HCT116 (cell line): ENCODE measurements around the gene MRFAP1L1. TPM values are rescaled to one million over a fixed set of nuclear protein-coding genes. Genes with fewer than 3 reads are reported as not detected.

ENCODE experiments used
- ATAC-seq: fragments of 200-7000 bp; cut with Tn5 transposase; 2 replicates; pipeline ENCODE4 v1.9.1; 2020; ENCODE audit warnings: mild to moderate bottlenecking, moderate library complexity
- BruUV-seq: library from RNA; stranded (reverse); fragments of 400-500 nt; replicated peaks from 2 replicates; lab custom pipeline; 2021; lab: Mats Ljungman, UMichigan
- CTCF ChIA-PET: fragments of 300-600 bp; sonication (Branson Sonifier 250); formaldehyde crosslinking; loops from one replicate; lab custom pipeline; 2021; ENCODE audit warnings: antibody characterized with exemption; lab: Charles Lee
- POLR2A ChIA-PET: fragments of 300-600, 350-600 bp; sonication (Branson Sonifier 250); formaldehyde crosslinking; loops from one replicate; lab custom pipeline; 2021; ENCODE audit warnings: antibody characterized with exemption; lab: Charles Lee
- RAD21 ChIA-PET, 2 experiments: fragments of 300-600 bp; sonication (Branson Sonifier 250); formaldehyde crosslinking; loops; one replicate each; lab custom pipeline; 2023; ENCODE audit warnings: low total read pairs in 2 of 2; ENCODE audit not compliant: uncharacterized antibody in 2 of 2, unreplicated experiment in 2 of 2, low non-redundant PET in 1 of 2; lab: Charles Lee
- DNase-seq: peaks from one replicate; pipeline ENCODE4 v3.0.0-alpha.2; 2010; ENCODE audit warnings: low read depth, low spot score
- H2AFZ ChIP-seq: fragments of 200-600 bp; shearing (Covaris generic), sonication (generic); 2 replicates; pipeline ENCODE4 v1.6.1; 2017; ENCODE audit warnings: low read depth, mixed run types, mixed read lengths, antibody characterized with exemption, low read length; ENCODE audit not compliant: poor library complexity, severe bottlenecking
- H3K27ac ChIP-seq: 2 replicates; pipeline ENCODE4 v1.5.1; 2012; ENCODE audit warnings: low read depth, low read length
- H3K27me3 ChIP-seq: fragments of 200-600 bp; sonication (generic); 2 replicates; pipeline ENCODE4 v1.6.1; 2016; ENCODE audit warnings: mixed run types, low read length, mixed read lengths; ENCODE audit not compliant: insufficient read depth
- H3K36me3 ChIP-seq, 2 experiments: fragments of 200-500 bp in 1 of 2; fragments of 200-600 bp in 1 of 2; sonication (Bioruptor generic) in 1 of 2; sonication (generic) in 1 of 2; 2 replicates each; pipeline versions ENCODE4 v1.5.1 to v1.6.1; 2014 to 2016; ENCODE audit warnings: low read length in 2 of 2, inconsistent platforms in 1 of 2, mixed read lengths in 1 of 2, mixed run types in 1 of 2; ENCODE audit not compliant: insufficient read depth in 2 of 2, control insufficient read depth in 1 of 2
- H3K4me1 ChIP-seq, 2 experiments: fragments of 200-600 bp in 1 of 2; sonication (generic) in 1 of 2; 2 replicates each; pipeline versions ENCODE4 v1.5.1 to v1.6.1; 2012 to 2017; ENCODE audit warnings: low read length in 2 of 2, inconsistent platforms in 1 of 2, mild to moderate bottlenecking in 1 of 2, mixed read lengths in 1 of 2, mixed run types in 1 of 2, moderate library complexity in 1 of 2; ENCODE audit not compliant: insufficient read depth in 2 of 2, control insufficient read depth in 1 of 2
- H3K4me2 ChIP-seq: fragments of 200-600 bp; sonication (generic); 2 replicates; pipeline ENCODE4 v1.6.1; 2017; ENCODE audit warnings: mixed run types, low read length, mixed read lengths
- H3K4me3 ChIP-seq, 2 experiments: fragments of 200-600 bp in 1 of 2; sonication (generic) in 1 of 2; replicated peaks in 1 of 2; 2 replicates each; pipeline ENCODE4 v1.5.1; 2011 to 2016; ENCODE audit warnings: low read length in 2 of 2, control low read depth in 1 of 2, low read depth in 1 of 2, mild to moderate bottlenecking in 1 of 2, mixed read lengths in 1 of 2, mixed run types in 1 of 2
- H3K79me2 ChIP-seq: fragments of 200-600 bp; sonication (generic); 2 replicates; pipeline ENCODE4 v1.6.1; 2017; ENCODE audit warnings: mild to moderate bottlenecking, mixed run types, low read length, moderate library complexity, mixed read lengths; ENCODE audit not compliant: insufficient read depth
- H3K9ac ChIP-seq: fragments of 200-600 bp; sonication (generic); 2 replicates; pipeline ENCODE4 v1.6.1; 2016; ENCODE audit warnings: low read length, mixed read lengths
- H3K9me2 ChIP-seq: fragments of 200-600 bp; sonication (generic), shearing (Covaris generic); 2 replicates; pipeline ENCODE4 v1.6.1; 2017; ENCODE audit warnings: mixed run types, mild to moderate bottlenecking, moderate library complexity; ENCODE audit not compliant: insufficient read depth
- H3K9me3 ChIP-seq, 2 experiments: fragments of 200-500 bp in 1 of 2; fragments of 200-600 bp in 1 of 2; sonication (Bioruptor generic) in 1 of 2; sonication (generic) in 1 of 2; 2 replicates each; pipeline ENCODE4 v1.6.1; 2014 to 2017; ENCODE audit warnings: low read length in 2 of 2, mixed read lengths in 2 of 2, inconsistent platforms in 1 of 2, low read depth in 1 of 2, mild to moderate bottlenecking in 1 of 2, mixed run types in 1 of 2, moderate library complexity in 1 of 2; ENCODE audit not compliant: control insufficient read depth in 1 of 2, insufficient read depth in 1 of 2
- H4K20me1 ChIP-seq: fragments of 200-600 bp; sonication (generic), shearing (Covaris generic); 2 replicates; pipeline ENCODE4 v1.6.1; 2017; ENCODE audit warnings: mixed run types, mild to moderate bottlenecking, moderate library complexity; ENCODE audit not compliant: insufficient read depth
- ATF3 ChIP-seq: IDR thresholded peaks from 2 replicates; pipeline ENCODE4 v1.6.1; 2012
- CBX3 ChIP-seq: IDR thresholded peaks from 2 replicates; pipeline ENCODE4 v1.6.1; 2012; ENCODE audit warnings: low read depth
- CTCF ChIP-seq, 3 experiments: fragments of 200-600 bp in 1 of 3; sonication (generic) in 1 of 3; IDR thresholded peaks in 2 of 3; conservative IDR thresholded peaks in 1 of 3; 2 replicates each; pipeline ENCODE4 v1.5.1; 2012 to 2017; ENCODE audit warnings: low read depth in 2 of 3, low read length in 2 of 3, antibody characterized with exemption in 1 of 3, borderline replicate concordance in 1 of 3, control low read depth in 1 of 3, mild to moderate bottlenecking in 1 of 3, mixed read lengths in 1 of 3, mixed run types in 1 of 3, moderate library complexity in 1 of 3; ENCODE audit not compliant: insufficient read depth in 1 of 3
- EGR1 ChIP-seq: IDR thresholded peaks from 2 replicates; pipeline ENCODE4 v1.6.1; 2012; ENCODE audit warnings: low read depth
- EZH2 ChIP-seq: fragments of 200-600 bp; sonication (generic); IDR thresholded peaks from 2 replicates; pipeline ENCODE4 v1.6.1; 2017; ENCODE audit warnings: antibody characterized with exemption, mixed run types
- EZH2phosphoT487 ChIP-seq: fragments of 200-600 bp; IDR thresholded peaks from 2 replicates; pipeline ENCODE4 v1.6.1; 2018; ENCODE audit warnings: antibody characterized with exemption, borderline replicate concordance
- FOSL1 ChIP-seq: IDR thresholded peaks from 2 replicates; pipeline ENCODE4 v1.6.1; 2012; ENCODE audit warnings: low read depth
- JUND ChIP-seq: IDR thresholded peaks from 2 replicates; pipeline ENCODE4 v1.6.1; 2012
- MAX ChIP-seq: IDR thresholded peaks from 2 replicates; pipeline ENCODE4 v1.6.1; 2012
- POLR2A ChIP-seq: IDR thresholded peaks from 2 replicates; pipeline ENCODE4 v1.7.0; 2011; ENCODE audit warnings: borderline replicate concordance; ENCODE audit not compliant: insufficient read depth, insufficient read length; ENCODE audit errors: extremely low read depth
- POLR2AphosphoS5 ChIP-seq: IDR thresholded peaks from 2 replicates; pipeline ENCODE4 v1.6.1; 2011; ENCODE audit warnings: mild to moderate bottlenecking, low read depth, low read length, moderate library complexity
- RAD21 ChIP-seq: IDR thresholded peaks from 2 replicates; pipeline ENCODE4 v1.6.1; 2012; ENCODE audit warnings: low read depth, mild to moderate bottlenecking
- REST ChIP-seq: IDR thresholded peaks from 2 replicates; pipeline ENCODE4 v1.6.1; 2012; ENCODE audit warnings: low read depth
- SIN3A ChIP-seq: IDR thresholded peaks from 2 replicates; pipeline ENCODE4 v1.6.1; 2012; ENCODE audit warnings: low read depth
- SRF ChIP-seq: IDR thresholded peaks from 2 replicates; pipeline ENCODE4 v1.6.1; 2012; ENCODE audit warnings: low read depth
- TCF7L2 ChIP-seq: IDR thresholded peaks from 2 replicates; pipeline ENCODE4 v1.7.0; 2011; ENCODE audit warnings: borderline replicate concordance, inconsistent platforms; ENCODE audit not compliant: insufficient read depth, insufficient read length; ENCODE audit errors: extremely low read depth
- YY1 ChIP-seq: IDR thresholded peaks from 2 replicates; pipeline ENCODE4 v1.6.1; 2011; ENCODE audit warnings: low read length, low read depth, moderate library complexity, mild to moderate bottlenecking; ENCODE audit not compliant: insufficient replicate concordance; ENCODE audit errors: extremely low read depth
- ZFX ChIP-seq: fragments of 450-650 bp; IDR thresholded peaks from 2 replicates; pipeline ENCODE4 v1.6.1; 2017
- ZNF274 ChIP-seq: fragments of 200-500 bp; sonication (Bioruptor generic); IDR thresholded peaks from 2 replicates; pipeline ENCODE4 v1.6.1; 2014; ENCODE audit warnings: mild to moderate bottlenecking, low read depth, low read length, inconsistent platforms
- intact Hi-C: fragments of 100-400 bp; cut with micrococcal nuclease; formaldehyde crosslinking; loops from 2 replicates; pipeline ENCODE4 v1.10.0; 2022
- total RNA-seq: library from RNA; stranded (reverse); gene quantifications from one replicate; pipeline ENCODE4 v1.2.1, GENCODE V29; 2021; ENCODE audit not compliant: unreplicated experiment

The MRFAP1L1 gene
- total RNA-seq, 1 experiment from 2014 or later: 43.0 TPM

- TF ChIP-seq ZNF274 (no peak), SRF (no peak), ZFX (no peak), TCF7L2 (no peak), POLR2AphosphoS5 (no peak), EGR1 (no peak), EZH2 (no peak), FOSL1 (no peak), JUND (no peak), MAX (no peak), SIN3A (no peak), REST (no peak), CTCF (IDR thresholded peaks at IDR 0.05 in 2 of 3, conservative IDR thresholded peaks at IDR 0.05 in 1 of 3; ENCODE audit: borderline replicate concordance in 1 of 3, insufficient read depth in 1 of 3, low read depth in 2 of 3, low read length in 2 of 3) (no peak), EZH2phosphoT487 (no peak), YY1 (no peak), ATF3 (no peak), POLR2A (no peak), RAD21 (no peak), CBX3 (no peak)
- ChIA-PET POLR2A (no interaction called here), CTCF (interaction anchor here (1.0 to 1.3 kb wide), 2 partner anchors 9 to 18 kb away, joined by 3 read pairs; no protein-coding TSS in a partner anchor), RAD21 (no interaction called here)
- H3K79me2 ChIP-seq: no peaks in the 10 kb centered on the region
- H4K20me1 ChIP-seq: no peaks in the 10 kb centered on the region
- no peak overlapping the region for H3K4me3 ChIP-seq
- H3K27me3 ChIP-seq: no peaks in the 10 kb centered on the region
- no peak overlapping the region for H3K27ac ChIP-seq
- intact Hi-C loops: no loop called here
- H3K9ac ChIP-seq: no peak overlapping the region
- ATAC-seq: no peak
- no peak overlapping the region for H3K4me2 ChIP-seq
- H2AFZ ChIP-seq: no peak overlapping the region
- no peaks in the 10 kb centered on the region for H3K9me2 ChIP-seq
- no peaks in the 10 kb centered on the region for H3K9me3 ChIP-seq
- DNase-seq: no peak
- no TSS peak for BruUV-seq
- H3K36me3 ChIP-seq: no peaks in the 10 kb centered on the region
- peaks cover 35 to 48% of the 10 kb centered on the region in 2 experiments for H3K4me1 ChIP-seq
Measured at GRCh38 chr4:6692806-6693205, 16.9 kb downstream of the MRFAP1L1 start.
